Tibial nerve (tissue), 4 donors: ENCODE results near the gene ARHGAP15. TPM values are rescaled to one million over a fixed set of nuclear protein-coding genes. Genes with fewer than 3 reads are reported as not detected.

Experiments used
- DNase-seq, 2 donors: peaks; one replicate each; pipeline ENCODE4 v3.0.0-alpha.2; 2019; ENCODE audit warnings: low spot score in 2 of 2
- H3K27ac ChIP-seq, 4 donors: fragments of 200-600 bp; sonication (generic) in 3 of 4; one replicate each; pipeline ENCODE4 v1.5.1; 2017 to 2019; ENCODE audit warnings: mild to moderate bottlenecking in 1 of 4
- H3K27me3 ChIP-seq, 2 donors: fragments of 200-600 bp; sonication (generic) in 1 of 2; one replicate each; pipeline versions ENCODE4 v1.5.1 to v1.6.0; 2017 to 2019
- H3K36me3 ChIP-seq, 3 donors: fragments of 200-600 bp; sonication (generic); one replicate each; pipeline ENCODE4 v1.5.1; 2018 to 2019
- H3K4me1 ChIP-seq, 4 donors: fragments of 200-600 bp; sonication (generic) in 3 of 4; one replicate each; pipeline ENCODE4 v1.5.1; 2017 to 2019
- H3K4me3 ChIP-seq, 4 donors: fragments of 200-600 bp; sonication (generic) in 3 of 4; one replicate each; pipeline ENCODE4 v1.5.1; 2017 to 2019; ENCODE audit warnings: mild to moderate bottlenecking in 1 of 4, moderate library complexity in 1 of 4
- H3K9me3 ChIP-seq, 4 donors: fragments of 200-600 bp; sonication (generic) in 3 of 4; one replicate each; pipeline ENCODE4 v1.5.1; 2017 to 2019
- EP300 ChIP-seq, 2 donors: sonication (generic); formaldehyde crosslinking; IDR thresholded peaks; one replicate each; pipeline ENCODE4 v1.6.1; 2017; ENCODE audit warnings: antibody characterized with exemption in 2 of 2, mild to moderate bottlenecking in 1 of 2
- POLR2A ChIP-seq, 2 donors: fragments of 450-650 bp; IDR thresholded peaks; one replicate each; pipeline ENCODE4 v1.6.1; 2017; ENCODE audit warnings: antibody characterized with exemption in 2 of 2, mild to moderate bottlenecking in 2 of 2, moderate library complexity in 2 of 2
- WGBS, 2 donors: methylation state at CpG; one replicate each; pipeline ENCODE4 v1.1.5; 2018; 5-methylcytosine and 5-hydroxymethylcytosine counted together
- total RNA-seq, 4 donors: library from RNA; depleted of rRNA; stranded (reverse); fragments of >200 nt; gene quantifications; one replicate each; pipeline ENCODE4 v1.1.0, GENCODE V29; 2016
- TF ChIP-seq, protein P1 (sequence below), 5 experiments: fragments of 200-600 bp in 3 of 5; fragments of 450-650 bp in 2 of 5; sonication (generic) in 3 of 5; IDR thresholded peaks; one replicate each; pipeline ENCODE4 v1.5.1; 2016 to 2019; ENCODE audit warnings: antibody characterized with exemption in 5 of 5, mild to moderate bottlenecking in 3 of 5, moderate library complexity in 2 of 5

ARHGAP15 gene
- total RNA-seq, 4 donors from 2014 or later, result 22.6 to 47.4 (median 35.9) TPM

DNA sequence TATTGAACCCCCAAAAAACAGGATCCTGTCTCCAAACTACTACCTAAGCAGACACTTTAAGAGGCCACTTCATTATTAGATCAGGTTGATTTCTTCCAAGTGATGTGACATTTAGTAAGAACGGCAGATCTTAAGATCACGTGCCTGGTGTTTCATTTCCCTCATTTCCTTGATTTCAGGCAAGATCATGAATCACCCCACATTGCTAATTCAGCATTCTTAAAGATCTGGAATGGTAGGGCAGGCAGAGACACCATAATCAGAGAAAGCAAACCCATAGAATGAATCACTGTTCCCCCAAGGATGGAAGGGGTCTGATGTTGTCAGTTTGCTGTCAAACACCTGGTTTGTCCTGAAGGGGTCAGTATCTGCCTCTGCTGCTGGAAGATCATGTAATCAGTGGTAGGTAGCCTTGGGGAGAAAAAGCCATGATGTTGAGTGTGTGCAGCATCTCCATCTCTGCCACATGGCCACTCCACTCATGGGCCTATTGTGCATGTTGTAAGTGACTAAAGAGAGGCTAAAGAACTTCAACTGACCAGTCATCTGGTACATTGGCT, 133.9 kb downstream of the ARHGAP15 start:
- TF ChIP-seq POLR2A (IDR thresholded peaks at IDR 0.05) (no peak), EP300 (IDR thresholded peaks at IDR 0.05) (no peak)
- TF ChIP-seq, protein P1, sequence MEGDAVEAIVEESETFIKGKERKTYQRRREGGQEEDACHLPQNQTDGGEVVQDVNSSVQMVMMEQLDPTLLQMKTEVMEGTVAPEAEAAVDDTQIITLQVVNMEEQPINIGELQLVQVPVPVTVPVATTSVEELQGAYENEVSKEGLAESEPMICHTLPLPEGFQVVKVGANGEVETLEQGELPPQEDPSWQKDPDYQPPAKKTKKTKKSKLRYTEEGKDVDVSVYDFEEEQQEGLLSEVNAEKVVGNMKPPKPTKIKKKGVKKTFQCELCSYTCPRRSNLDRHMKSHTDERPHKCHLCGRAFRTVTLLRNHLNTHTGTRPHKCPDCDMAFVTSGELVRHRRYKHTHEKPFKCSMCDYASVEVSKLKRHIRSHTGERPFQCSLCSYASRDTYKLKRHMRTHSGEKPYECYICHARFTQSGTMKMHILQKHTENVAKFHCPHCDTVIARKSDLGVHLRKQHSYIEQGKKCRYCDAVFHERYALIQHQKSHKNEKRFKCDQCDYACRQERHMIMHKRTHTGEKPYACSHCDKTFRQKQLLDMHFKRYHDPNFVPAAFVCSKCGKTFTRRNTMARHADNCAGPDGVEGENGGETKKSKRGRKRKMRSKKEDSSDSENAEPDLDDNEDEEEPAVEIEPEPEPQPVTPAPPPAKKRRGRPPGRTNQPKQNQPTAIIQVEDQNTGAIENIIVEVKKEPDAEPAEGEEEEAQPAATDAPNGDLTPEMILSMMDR (IDR thresholded peaks at IDR 0.05), result no peak
- no peak overlapping the region for H3K27ac ChIP-seq
- DNase-seq, result no peak
- peaks cover 0 to 18% (median 0%) of the 10 kb centered on the region in 4 donors for H3K4me1 ChIP-seq
- 92 to 93% methylated on average over 2 of the region's 2 CpGs for WGBS, 2 donors
- H3K4me3 ChIP-seq, result no peak overlapping the region
- H3K9me3 ChIP-seq, result no peaks in the 10 kb centered on the region
- H3K27me3 ChIP-seq, result no peaks in the 10 kb centered on the region
- H3K36me3 ChIP-seq, result no peaks in the 10 kb centered on the region

GRCh38 chr2:143264851-143265250, 135.6 kb downstream of the ARHGAP15 start:
- TF ChIP-seq, protein P1 (IDR thresholded peaks at IDR 0.05), result no peak
- TF ChIP-seq EP300 (IDR thresholded peaks at IDR 0.05), result peak in 1 of 2 donors; percentile 59
- H3K27me3 ChIP-seq, result no peaks in the 10 kb centered on the region
- H3K27ac ChIP-seq, result peak overlapping the region in 1 of 4 donors; percentile 38
- WGBS, 2 donors, result 38 to 45% methylated on average over 2 of the region's 2 CpGs
- H3K4me3 ChIP-seq, result no peak overlapping the region
- H3K4me1 ChIP-seq, result peaks cover 0 to 10% (median 0%) of the 10 kb centered on the region in 4 donors
- peak in 1 of 2 donors; percentile 42 for DNase-seq
- H3K36me3 ChIP-seq, result no peaks in the 10 kb centered on the region
- H3K9me3 ChIP-seq, result no peaks in the 10 kb centered on the region

DNA sequence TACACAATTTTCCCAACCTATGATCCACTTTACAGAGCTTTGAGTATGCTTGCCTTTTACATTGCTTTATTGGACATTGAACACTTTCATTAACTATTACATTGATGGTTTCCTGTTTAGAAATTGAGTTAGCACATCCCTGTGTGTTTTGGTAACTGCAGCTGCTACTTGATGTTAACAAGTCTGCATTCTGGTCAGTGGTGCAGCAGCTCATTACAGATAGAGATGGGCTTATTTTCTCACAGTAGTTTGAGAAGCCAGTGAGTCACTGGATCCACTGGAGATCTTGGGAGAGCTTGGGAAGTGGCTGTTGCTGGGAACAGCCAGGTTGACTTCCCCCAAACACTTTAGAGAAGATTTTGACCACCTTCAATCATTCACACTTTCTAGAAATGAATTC, 150.5 kb downstream of the ARHGAP15 start:
- no peaks in the 10 kb centered on the region for H3K9me3 ChIP-seq
- TF ChIP-seq POLR2A (IDR thresholded peaks at IDR 0.05) (no peak), EP300 (IDR thresholded peaks at IDR 0.05) (no peak)
- TF ChIP-seq, protein P1 (IDR thresholded peaks at IDR 0.05), result no peak
- no peaks in the 10 kb centered on the region for H3K27me3 ChIP-seq
- no peak overlapping the region for H3K4me3 ChIP-seq
- no peaks in the 10 kb centered on the region for H3K36me3 ChIP-seq
- H3K4me1 ChIP-seq, result no peaks in the 10 kb centered on the region
- DNase-seq, result no peak
- H3K27ac ChIP-seq, result no peak overlapping the region

GRCh38 chr2:143280097-143280757, 151.0 kb downstream of the ARHGAP15 start:
- TF ChIP-seq POLR2A (IDR thresholded peaks at IDR 0.05) (no peak), EP300 (IDR thresholded peaks at IDR 0.05) (no peak)
- TF ChIP-seq, protein P1 (IDR thresholded peaks at IDR 0.05), result no peak
- 92 to 93% methylated on average over 3 of the region's 3 CpGs for WGBS, 2 donors
- Histone ChIP-seq H3K27me3 (no peaks in the 10 kb centered on the region), H3K4me3 (no peak overlapping the region), H3K36me3 (no peaks in the 10 kb centered on the region), H3K27ac (no peak overlapping the region), H3K4me1 (no peaks in the 10 kb centered on the region), H3K9me3 (no peaks in the 10 kb centered on the region)
- no peak for DNase-seq

- H3K36me3 ChIP-seq, result no peaks in the 10 kb centered on the region
- no peak for DNase-seq
- no peaks in the 10 kb centered on the region for H3K4me1 ChIP-seq
- TF ChIP-seq EP300 (IDR thresholded peaks at IDR 0.05) (no peak), POLR2A (IDR thresholded peaks at IDR 0.05) (no peak)
- TF ChIP-seq, protein P1 (IDR thresholded peaks at IDR 0.05), result no peak
- WGBS, 2 donors, result 92 to 93% methylated on average over 6 of the region's 6 CpGs
- no peak overlapping the region for H3K4me3 ChIP-seq
- no peaks in the 10 kb centered on the region for H3K27me3 ChIP-seq
- no peaks in the 10 kb centered on the region for H3K9me3 ChIP-seq
- H3K27ac ChIP-seq, result no peak overlapping the region
Observed at GRCh38 chr2:143282684-143283083, 153.5 kb downstream of the ARHGAP15 start.
